GM21529 (cell line): ENCODE results near the gene RIMBP2.

ENCODE experiments used
- ATAC-seq: cut with Tn5 transposase; IDR thresholded peaks from one replicate; pipeline ENCODE4 v1.9.1; 2021; ENCODE audit not compliant: unreplicated experiment

RIMBP2 gene

DNA sequence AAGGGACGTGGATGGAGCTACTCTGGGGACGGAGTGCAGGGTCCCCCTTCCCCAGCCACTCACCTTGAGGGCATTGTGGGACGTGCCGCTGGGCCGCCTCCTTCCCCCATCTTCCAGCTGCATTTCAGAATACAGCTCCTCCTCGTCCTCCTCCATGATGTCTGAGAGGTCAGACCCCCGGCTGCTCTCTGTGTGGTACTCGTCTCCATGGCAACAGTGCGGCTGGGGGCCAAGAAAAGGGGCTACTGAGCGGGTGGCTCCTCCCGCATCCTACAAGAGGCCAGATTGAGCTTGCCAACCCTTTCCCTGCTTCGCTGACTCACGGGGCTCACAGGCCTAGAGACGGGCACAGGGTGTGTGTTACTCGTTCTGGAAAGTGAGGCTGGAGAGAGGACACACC, 288.0 kb downstream of the RIMBP2 start:
- ATAC-seq, result no peak

DNA sequence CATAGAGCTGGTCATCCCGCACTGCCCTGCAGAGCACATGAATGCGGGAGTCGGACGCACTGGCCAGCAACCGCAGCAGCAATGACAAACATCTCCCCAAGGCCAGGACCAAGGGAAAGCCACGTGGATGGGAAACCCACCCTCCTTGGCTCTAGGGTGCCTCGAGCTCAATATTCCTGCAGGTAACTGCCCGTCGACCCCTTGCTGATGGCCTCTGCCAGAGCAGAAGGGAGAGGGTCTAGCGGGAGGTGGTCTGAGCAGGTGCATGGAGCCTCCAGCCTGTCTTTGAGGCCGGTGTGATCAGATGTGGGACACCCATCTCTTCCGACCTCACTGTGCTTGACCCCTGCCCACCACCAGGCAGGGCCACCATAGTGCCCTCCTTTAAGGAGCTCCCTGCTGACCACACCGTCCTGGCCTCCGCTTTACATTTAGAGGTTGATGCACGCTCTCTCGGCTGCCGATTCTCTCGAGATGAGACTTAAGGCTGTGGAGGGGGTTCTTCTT, 288.7 kb downstream of the RIMBP2 start:
- no peak for ATAC-seq

DNA sequence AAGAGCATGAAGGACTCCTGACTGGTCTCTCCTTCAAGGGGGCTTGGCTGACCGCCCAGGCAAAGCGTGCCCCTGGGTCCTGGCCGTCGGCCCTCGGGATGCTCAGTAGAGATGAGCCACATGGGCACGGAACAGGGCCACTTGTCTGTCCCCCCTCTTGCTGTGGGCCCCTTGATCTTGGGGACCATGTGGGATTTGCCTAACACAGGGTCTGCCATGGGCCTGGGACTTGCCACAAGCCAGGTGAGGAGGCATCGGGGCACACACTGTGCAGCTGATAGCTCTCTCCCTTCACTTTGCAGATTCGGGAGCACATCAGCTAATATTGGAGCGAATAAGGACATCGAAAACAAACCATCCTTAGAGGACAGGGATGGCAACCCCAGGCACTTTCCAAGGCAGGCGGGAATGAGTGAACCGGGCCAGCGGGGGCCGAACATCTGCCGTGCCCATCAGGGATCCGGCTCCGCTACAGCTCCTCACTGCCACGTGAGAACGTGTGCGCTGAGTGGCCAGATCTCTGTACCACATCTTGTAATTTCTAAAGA, 290.3 kb downstream of the RIMBP2 start:
- no peak for ATAC-seq

DNA sequence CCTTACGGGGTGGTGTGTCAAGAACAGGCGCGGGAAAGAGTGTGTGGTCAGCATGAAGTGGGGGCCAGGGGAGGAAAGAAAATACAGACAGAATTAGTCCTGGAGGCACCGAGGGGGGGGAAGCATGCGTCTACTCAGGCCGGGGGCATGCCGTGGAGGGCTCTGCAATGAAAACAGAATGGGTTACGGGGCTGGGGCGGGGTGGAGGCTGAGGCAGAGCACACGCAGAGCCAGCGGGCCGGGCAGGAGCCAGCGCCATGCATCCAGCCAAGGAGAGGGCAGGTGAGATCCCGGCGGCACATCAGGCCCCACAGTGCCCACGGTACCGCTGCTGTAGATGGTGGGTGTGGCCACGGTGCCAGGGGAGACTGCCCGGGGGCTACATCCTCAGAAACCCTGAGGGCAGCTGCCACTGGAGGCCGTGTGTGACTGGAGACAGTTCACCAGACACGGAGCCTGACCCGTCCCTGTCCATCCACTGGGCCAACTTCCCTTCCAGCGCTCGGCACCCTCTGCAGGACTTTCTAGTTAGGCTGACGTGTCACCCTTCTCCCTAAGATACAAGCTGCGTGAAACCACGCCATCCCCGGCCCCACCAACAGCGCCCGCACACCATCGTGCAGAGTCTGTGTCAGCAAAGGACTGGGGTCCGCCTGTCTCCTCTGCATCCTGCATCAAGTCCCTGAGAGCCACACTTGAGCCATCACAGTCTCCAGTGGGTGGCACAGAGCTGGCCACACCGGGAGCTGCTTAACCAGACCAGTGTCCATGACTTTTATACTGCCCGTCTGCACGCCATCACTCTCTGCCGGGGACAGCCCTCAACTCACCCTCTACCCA, 291.0 kb downstream of the RIMBP2 start:
- ATAC-seq, result no peak

DNA sequence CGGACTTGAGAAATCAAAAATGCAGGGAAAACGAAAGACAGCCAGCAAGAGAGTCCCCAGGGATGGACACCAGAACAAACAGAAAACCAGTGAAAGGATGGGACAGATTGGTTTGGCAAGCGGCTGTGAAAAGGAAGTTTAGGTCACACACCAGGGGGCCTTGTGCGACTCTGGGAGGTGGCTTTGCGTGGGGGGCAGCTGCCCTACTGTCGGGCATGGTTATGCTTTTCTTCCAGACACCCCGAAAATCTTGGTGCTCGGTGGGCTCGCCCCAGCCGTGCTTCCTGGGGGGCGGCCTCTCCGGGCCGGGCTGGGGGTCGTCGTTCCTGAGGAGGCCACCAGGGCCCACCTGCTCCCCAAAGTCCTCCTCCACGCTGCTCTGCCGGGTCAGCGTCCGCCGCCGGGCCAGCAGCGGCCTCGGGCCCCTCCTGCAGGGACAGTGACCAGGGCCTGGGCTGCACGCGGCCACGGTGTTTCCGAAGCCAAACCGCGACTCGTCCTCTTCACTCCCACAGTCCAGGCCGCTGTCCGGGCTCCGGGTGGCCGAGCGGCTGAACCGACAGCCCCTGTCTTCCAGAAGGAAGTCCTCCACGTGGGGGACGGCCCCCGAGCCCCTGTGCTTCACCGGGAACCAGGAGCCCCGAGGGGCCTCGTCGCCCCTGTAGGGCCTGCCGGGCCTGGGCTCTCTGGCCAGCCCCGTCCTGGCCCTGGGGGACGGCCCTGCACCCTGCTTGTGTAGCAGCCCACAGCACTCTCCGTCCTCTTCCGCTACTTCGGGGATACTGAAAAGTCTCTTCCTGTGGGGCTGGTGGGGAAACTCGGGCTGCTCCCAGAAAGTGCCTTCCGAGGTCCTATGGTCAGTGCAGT, 291.9 kb downstream of the RIMBP2 start:
- no peak for ATAC-seq

DNA sequence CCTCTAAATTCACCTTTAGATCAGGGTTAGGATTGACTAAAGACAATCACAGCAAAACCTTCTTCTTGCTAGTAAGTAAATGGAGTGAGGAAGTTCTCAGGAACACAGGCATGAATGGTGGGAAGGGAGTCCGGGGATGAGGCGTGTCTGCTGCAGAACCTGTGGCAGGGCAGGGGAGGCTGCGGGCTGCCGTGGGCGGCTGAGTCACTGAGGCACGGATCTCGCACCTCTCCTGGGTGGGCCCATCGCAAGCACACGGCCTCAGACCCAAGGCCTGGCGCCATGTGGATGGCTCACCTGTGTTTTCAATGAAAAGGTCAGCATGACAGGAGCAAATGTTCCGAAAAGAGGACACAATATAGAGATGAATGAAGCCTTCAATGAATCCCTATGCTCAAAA, 293.0 kb downstream of the RIMBP2 start:
- no peak for ATAC-seq

DNA sequence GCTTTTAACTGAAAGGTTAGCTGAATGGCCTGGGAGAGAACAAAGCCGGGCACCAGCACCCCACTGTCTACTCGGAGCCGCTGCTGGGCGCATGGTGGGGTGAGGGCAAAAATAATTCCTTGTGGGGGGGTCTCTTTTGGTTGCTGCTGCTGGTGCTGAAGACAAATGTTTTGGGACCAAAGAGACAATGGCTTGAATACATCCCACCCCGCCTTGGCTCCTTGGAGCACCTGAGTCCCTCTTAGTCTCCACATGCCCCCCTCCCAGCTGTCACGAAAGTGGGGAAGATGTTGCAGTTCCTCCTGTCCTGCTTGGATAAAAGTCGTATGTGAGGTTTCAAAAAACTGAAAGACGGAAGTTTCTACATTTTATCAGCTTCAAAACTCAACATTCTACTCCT, 293.4 kb downstream of the RIMBP2 start:
- no peak for ATAC-seq

DNA sequence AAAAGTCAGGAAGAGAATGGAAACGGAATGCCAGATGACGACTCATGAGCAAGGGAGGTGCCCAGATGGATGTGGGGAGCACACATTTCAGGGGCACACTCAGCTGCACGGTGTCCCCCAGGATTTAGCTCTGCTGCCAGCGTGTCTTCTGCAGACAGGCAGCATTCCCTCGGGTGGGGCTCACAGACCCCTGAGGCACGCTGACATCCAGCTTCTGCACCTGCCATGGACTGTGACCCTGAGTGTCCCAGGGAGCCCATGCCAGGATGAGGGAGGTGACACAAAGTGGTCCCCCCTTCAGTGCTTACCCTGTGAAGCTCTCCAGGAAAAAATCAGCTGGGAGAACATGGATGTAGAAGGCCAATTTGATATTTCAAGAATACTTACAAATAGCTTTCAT, 294.2 kb downstream of the RIMBP2 start:
- ATAC-seq, result no peak

DNA sequence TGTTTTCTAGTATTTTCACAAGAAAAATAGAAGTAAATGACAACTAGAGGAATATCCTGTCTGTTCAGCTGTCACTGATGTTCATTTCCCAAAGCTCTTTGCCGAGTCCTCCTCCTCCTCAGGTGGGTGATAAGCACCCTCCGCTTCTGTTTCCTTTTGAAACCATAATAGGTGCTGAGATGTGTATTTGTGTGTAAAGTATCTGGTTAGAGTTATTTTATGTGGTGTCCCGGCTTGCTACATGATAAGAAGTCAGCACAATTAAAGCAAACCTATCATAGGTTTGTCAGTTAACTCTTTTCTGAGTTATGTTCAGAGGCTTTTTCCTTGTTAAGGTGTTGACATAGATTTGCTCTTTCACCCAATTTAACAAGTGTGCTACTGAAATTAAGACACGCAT, 296.0 kb downstream of the RIMBP2 start:
- ATAC-seq, result no peak

DNA sequence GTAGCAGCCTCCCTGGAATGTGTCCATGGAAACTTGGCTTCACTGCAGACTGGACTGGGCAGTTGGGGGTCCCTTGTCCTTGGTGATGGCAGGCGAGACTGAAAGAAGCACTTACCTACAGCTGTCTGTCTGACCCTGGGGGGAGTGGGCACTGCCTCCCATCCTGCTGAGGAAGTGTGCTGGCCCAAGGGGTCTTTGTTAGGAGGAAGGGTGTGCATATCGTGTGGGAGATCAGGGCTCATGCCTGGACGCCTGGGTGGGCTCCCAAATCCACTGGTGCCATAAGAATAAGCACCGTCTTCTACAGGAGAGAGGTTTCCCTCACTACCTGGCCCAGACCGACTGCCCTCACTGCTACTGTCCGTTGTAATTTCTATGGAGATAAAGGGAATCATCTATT, 297.0 kb downstream of the RIMBP2 start:
- no peak for ATAC-seq

DNA sequence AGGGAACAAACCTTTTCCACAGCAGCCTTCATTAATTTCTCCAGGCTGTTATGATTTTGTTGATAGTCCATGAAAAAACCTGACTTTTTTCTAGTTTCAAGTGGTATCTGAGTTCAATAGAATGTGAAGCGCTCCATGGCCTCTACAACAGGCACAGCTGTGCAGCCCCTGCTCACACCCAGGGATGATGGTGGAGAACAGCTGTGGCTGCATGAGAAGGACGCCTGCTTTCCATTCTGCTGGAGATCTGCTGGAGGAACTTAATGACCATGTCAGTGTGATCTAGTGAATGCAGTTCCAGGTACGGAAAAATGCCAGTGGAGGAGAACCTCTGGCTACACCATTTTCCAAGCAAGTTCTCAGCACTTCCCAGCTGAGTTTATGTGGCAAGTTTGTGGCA, 297.8 kb downstream of the RIMBP2 start:
- no peak for ATAC-seq

DNA sequence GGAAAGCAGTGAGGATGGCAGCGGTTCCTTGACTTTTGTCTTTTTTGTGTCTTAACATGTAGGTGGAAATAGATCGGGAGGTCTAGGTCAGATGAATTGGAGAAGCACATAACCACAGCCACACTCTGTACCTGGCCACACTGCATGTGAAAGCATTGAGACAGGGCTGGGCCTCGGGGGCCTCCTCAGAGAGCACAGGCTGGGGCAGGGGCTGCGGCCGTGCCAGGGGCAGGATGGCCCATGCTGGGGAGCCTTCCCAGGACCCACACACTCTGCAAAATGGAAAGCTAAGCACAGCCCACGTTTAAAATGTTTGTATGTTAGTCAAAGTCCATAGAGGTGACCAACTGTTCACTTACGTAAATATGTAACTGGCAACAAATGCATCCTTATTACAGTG, 301.7 kb downstream of the RIMBP2 start:
- no peak for ATAC-seq

DNA sequence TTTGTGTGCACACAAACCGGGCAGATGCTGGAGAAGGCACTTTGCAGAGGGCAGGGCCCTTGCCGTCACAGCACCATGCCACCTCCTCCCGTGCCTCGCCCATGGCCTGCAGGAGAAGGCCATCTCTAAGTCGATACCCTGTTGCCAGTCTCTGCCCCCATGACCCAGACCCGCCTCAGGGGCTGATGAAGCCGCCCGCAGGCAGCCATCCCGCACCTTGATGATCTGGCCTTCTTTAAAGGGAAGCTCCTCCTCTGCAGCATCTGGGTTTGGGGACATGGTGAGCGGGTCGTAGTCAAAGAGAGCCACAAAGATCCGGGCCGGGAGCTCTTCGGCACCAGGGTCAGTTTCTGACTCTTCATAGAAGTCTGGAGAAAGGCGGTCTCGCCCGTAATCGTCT, 302.2 kb downstream of the RIMBP2 start:
- ATAC-seq, result no peak

DNA sequence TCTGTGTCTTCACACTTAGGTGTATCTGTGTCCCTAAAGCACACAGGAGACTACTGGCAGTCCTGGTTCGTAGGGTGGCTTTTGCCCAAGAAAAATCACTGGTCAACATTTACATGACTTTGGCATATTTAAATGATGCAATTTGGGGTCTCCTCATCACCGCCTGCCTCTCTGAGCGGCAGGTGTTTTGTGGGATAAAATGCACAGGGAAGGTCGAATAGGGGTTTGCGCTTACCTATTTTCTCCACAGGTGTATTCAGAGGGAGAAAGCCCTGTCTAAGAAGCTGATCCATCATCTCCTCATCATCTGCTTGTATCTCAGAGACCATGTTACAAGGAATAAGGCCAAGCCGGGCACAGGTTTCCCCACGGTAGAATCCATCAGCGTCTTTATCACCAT, 303.7 kb downstream of the RIMBP2 start:
- ATAC-seq, result no peak

DNA sequence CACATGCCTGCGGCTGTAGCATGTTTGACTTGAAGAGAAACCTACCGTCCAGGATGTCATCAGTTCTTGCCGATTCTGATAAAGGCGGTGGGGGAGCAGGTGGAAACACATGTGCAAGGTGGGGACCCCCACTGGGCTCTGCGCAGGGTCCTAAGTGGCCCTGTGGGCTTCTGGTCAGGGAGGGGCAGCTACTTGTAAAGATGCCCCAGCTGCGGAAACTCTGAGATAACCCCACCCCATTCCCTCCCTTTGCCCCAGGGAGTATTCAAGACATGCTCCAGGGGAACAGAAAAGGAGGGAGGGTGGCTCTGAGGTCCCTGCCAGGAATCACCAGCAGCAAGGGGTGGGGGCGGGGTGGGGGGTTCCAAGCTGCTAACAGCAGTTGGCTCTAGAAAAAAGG, 310.8 kb downstream of the RIMBP2 start:
- ATAC-seq, result no peak

DNA sequence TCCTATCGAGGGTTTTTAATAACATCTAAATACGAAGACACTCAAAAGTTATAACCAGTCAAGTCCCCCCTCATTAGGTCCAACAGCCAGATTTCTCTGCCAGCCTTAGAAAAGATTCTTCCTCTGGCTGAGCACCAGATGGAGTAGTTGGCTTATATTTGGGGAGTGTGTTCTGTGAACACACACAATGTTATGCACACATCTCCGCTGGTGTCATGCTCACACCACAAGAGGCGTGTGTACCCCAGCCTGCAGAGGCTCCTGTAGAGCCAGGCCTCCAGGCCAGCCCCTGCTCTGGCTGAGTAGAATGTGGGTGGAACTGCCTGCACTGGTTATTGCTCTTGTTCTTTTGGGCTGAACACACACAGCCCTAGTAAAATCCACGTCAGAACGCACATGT, 314.4 kb downstream of the RIMBP2 start:
- no peak for ATAC-seq

DNA sequence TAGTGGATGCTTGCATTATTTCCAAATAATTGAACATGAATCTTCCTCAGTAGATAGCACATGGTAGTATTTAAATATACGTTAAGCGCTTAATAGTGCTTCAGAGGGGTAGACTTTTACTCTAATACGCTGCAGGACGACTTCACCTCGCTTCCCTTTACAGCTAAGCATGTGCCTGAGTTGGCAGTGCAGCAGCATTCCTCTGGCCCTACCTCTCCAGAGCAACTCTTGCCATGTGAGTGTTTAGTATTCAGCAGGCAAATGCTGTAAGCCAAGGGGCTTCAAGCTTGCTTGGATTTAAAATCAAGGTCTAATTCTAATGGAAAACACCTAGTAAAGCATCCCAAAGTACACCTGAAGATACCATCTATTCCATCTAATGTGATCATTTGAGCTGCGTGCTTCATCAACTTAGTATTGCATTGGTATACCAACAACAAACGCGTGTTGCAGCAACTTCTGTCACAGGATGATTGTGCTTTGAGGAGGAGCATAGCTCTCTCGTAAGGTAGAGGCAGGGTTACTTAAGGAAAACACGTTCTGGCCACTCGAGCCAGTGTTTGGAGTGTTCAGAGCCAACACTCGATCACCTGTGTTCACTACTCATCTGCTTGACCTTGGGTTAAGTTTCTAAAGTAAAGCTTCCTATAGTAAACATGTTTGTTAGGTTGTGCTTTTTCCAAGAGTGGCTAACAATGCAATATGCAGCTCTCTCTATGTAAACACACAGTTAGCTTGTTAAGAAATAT, 317.8 kb downstream of the RIMBP2 start:
- no peak for ATAC-seq

DNA sequence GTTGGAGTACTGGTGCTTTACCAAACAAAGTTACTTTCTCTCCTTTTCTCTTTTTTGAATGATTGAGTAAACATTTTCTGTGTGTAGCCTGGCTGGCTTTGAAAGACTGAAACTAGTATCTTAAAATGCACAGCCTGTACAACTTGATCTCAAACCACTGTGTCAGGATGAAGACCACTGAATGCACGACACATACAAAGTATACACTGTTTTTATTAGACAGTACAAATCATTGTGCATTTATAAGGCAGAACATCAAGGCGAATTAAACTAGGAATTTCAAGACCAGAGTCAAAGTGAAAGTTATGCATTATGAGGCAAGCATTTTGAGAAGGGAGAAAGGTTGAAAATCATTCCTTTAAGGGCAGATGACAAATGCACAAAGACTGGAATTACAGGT, 319.4 kb downstream of the RIMBP2 start:
- no peak for ATAC-seq

DNA sequence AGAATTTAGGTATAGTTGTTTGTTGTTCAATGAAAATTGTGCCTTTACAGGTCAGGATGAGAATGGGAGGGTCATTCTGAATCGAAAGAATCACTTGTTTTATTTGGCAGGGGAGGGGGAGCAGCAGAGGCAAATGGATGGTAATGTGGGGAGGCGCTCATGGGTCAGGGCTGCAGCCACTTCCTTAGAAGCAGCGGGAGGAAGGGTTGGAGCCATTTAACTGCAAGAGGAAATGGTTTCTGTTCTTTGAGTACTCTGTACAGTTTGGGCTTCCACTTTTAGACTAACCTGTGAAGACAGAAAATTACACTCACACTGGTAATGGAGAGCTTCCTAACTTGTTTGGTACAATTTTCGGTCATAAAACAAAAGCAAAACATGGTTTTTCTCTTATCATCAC, 321.2 kb downstream of the RIMBP2 start:
- ATAC-seq, result no peak

DNA sequence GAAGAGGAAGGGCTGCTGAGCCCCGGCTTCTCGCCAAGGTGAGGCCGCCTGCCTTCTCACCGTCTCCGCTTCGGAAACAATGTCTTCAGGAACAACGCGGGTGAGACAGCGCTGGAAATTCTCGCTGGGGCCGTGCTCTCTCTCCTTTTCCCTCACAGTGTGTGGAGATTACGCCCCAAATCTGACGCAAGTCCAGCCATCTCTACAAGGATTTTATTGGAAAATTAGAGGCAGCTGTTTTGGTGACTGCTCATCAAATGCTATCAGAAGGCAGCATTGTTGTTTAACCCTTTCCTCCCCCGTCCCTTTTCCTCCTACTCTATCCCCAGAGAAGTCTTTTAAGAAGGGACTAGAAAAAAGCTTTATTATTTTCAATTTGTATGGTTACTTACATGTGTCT, 324.9 kb downstream of the RIMBP2 start:
- no peak for ATAC-seq

DNA sequence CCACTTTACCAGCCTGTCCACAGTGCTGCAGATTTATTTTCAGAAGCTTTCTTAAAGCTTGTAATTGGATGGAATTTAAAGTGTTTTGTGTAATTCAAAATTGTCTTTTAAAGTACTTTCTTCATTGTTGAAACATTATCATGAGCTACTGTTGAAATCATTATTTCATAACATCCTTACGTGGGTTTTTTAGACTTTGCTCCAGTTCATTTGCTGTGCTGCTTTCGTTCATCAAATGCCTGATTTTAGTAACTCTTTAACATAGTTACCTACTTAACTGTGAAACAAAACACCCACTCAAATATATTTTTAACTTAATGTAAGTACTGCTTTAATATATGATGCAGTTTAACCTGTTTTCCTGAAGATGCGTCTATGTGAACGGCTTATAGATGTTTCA, 330.9 kb downstream of the RIMBP2 start:
- no peak for ATAC-seq
